H1 (cell line): ENCODE results near the gene CPNE4. TPM values are rescaled to one million over a fixed set of nuclear protein-coding genes. Genes with fewer than 3 reads are reported as not detected.

ENCODE experiments used
- CTCF ChIA-PET: fragments of 300-600 bp; sonication (Branson Sonifier 250); formaldehyde crosslinking; loops from one replicate; lab custom pipeline; 2021; ENCODE audit not compliant: partially characterized antibody; lab: Charles Lee
- POLR2A ChIA-PET: fragments of 300-600 bp; sonication (Branson Sonifier 250); formaldehyde crosslinking; loops from one replicate; lab custom pipeline; 2021; ENCODE audit warnings: inconsistent platforms; ENCODE audit not compliant: partially characterized antibody; lab: Charles Lee
- DNase-seq, 2 experiments: peaks; one replicate each; pipeline versions ENCODE4 v3.0.0 to v3.0.0-alpha.2; 2010 to 2022; ENCODE audit warnings: low spot score in 2 of 2, low read depth in 1 of 2, mixed read lengths in 1 of 2
- FAIRE-seq: peaks from 2 replicates; lab custom pipeline; 2011; peaks lifted over from hg19 to GRCh38; lab: Jason Lieb, UNC
- H2AFZ ChIP-seq: 2 replicates; pipeline ENCODE4 v1.8.1; 2012; ENCODE audit warnings: low read length, inconsistent platforms
- H2AK5ac ChIP-seq: 2 replicates; pipeline ENCODE4 v1.6.1; 2013; ENCODE audit warnings: low read depth, low read length
- H2BK120ac ChIP-seq: replicated peaks from 2 replicates; pipeline ENCODE3; 2013; ENCODE audit warnings: low read depth, low read length, inconsistent platforms
- H2BK12ac ChIP-seq: 2 replicates; pipeline ENCODE4 v1.6.1; 2013; ENCODE audit warnings: low read depth, low read length
- H2BK15ac ChIP-seq: 2 replicates; pipeline ENCODE4 v1.6.1; 2013; ENCODE audit warnings: low read length
- H2BK20ac ChIP-seq: 2 replicates; pipeline ENCODE4 v1.6.1; 2013; ENCODE audit warnings: low read length
- H2BK5ac ChIP-seq: 2 replicates; pipeline ENCODE4 v1.6.1; 2013; ENCODE audit warnings: low read depth, low read length
- H3K14ac ChIP-seq: 2 replicates; pipeline ENCODE4 v1.6.1; 2013; ENCODE audit warnings: inconsistent platforms; ENCODE audit not compliant: insufficient read length
- H3K18ac ChIP-seq: 2 replicates; pipeline ENCODE4 v1.6.1; 2013; ENCODE audit warnings: low read length; ENCODE audit errors: extremely low read depth
- H3K23ac ChIP-seq: 2 replicates; pipeline ENCODE4 v1.6.1; 2013; ENCODE audit warnings: inconsistent platforms; ENCODE audit not compliant: insufficient read length
- H3K23me2 ChIP-seq: 2 replicates; pipeline ENCODE4 v1.6.1; 2013; ENCODE audit warnings: low read depth, low read length
- H3K27ac ChIP-seq: 2 replicates; pipeline ENCODE4 v1.6.1; 2011; ENCODE audit warnings: low read depth, low read length, inconsistent platforms
- H3K27me3 ChIP-seq, 4 experiments: replicated peaks in 1 of 4; 1 replicate in 1 of 4; 2 replicates in 3 of 4; pipeline versions ENCODE4 v1.6.1 to v1.8.1; 2011 to 2013; ENCODE audit warnings: low read length in 3 of 4, mild to moderate bottlenecking in 3 of 4, inconsistent platforms in 2 of 4, mixed read lengths in 2 of 4, moderate library complexity in 1 of 4; ENCODE audit not compliant: control insufficient read depth in 3 of 4, insufficient read depth in 3 of 4; ENCODE audit errors: extremely low read depth in 1 of 4
- H3K36me3 ChIP-seq, 4 experiments: 2 replicates each; pipeline versions ENCODE4 v1.6.1 to v1.8.1; 2011 to 2013; ENCODE audit warnings: mild to moderate bottlenecking in 4 of 4, low read length in 3 of 4, moderate library complexity in 2 of 4, control low read depth in 1 of 4, inconsistent platforms in 1 of 4; ENCODE audit not compliant: insufficient read depth in 4 of 4, control insufficient read depth in 2 of 4
- H3K4ac ChIP-seq: replicated peaks from 2 replicates; pipeline ENCODE3; 2013; ENCODE audit warnings: low read length, low read depth, mixed read lengths, inconsistent platforms; ENCODE audit not compliant: insufficient read length
- H3K4me1 ChIP-seq, 4 experiments: replicated peaks in 1 of 4; 1 replicate in 1 of 4; 2 replicates in 3 of 4; pipeline versions ENCODE4 v1.6.1 to v1.8.1; 2011 to 2013; ENCODE audit warnings: low read length in 3 of 4, inconsistent platforms in 2 of 4, mixed read lengths in 1 of 4; ENCODE audit not compliant: insufficient read depth in 4 of 4, control insufficient read depth in 3 of 4
- H3K4me2 ChIP-seq, 2 experiments: 2 replicates each; pipeline versions ENCODE4 v1.6.1 to v1.8.1; 2011 to 2013; ENCODE audit warnings: low read depth in 2 of 2, low read length in 2 of 2, control low read depth in 1 of 2, inconsistent platforms in 1 of 2, mild to moderate bottlenecking in 1 of 2; ENCODE audit not compliant: insufficient read depth in 1 of 2
- H3K4me3 ChIP-seq, 4 experiments: fragments of 200-600, 300-600 bp in 1 of 4; sonication (generic), shearing (Covaris generic), sonication (Bioruptor Twin) in 1 of 4; 2 replicates each; pipeline versions ENCODE4 v1.5.1 to v1.8.1; 2011 to 2016; ENCODE audit warnings: low read length in 4 of 4, low read depth in 3 of 4, control low read depth in 2 of 4, inconsistent platforms in 2 of 4, mild to moderate bottlenecking in 2 of 4, mixed read lengths in 1 of 4, moderate library complexity in 1 of 4; ENCODE audit not compliant: insufficient read depth in 2 of 4; ENCODE audit errors: extremely low read depth in 1 of 4
- H3K56ac ChIP-seq: replicated peaks from 2 replicates; pipeline ENCODE3; 2013; ENCODE audit warnings: low read depth, mild to moderate bottlenecking, mixed read lengths, low read length, inconsistent platforms; ENCODE audit not compliant: insufficient read length
- H3K79me1 ChIP-seq: 2 replicates; pipeline ENCODE4 v1.6.1; 2013; ENCODE audit warnings: low read depth, low read length, control low read depth
- H3K79me2 ChIP-seq, 2 experiments: 2 replicates each; pipeline versions ENCODE4 v1.6.1 to v1.8.1; 2012 to 2013; ENCODE audit warnings: low read length in 2 of 2, mild to moderate bottlenecking in 2 of 2, inconsistent platforms in 1 of 2; ENCODE audit not compliant: insufficient read depth in 2 of 2, control insufficient read depth in 1 of 2
- H3K9ac ChIP-seq, 4 experiments: replicated peaks in 1 of 4; 1 replicate in 1 of 4; 2 replicates in 3 of 4; pipeline versions ENCODE4 v1.6.1 to v1.8.1; 2011 to 2013; ENCODE audit warnings: low read depth in 3 of 4, low read length in 3 of 4, control low read depth in 2 of 4, mild to moderate bottlenecking in 2 of 4, moderate library complexity in 2 of 4, inconsistent platforms in 1 of 4; ENCODE audit errors: extremely low read depth in 1 of 4
- H3K9me3 ChIP-seq, 2 experiments: 2 replicates each; pipeline versions ENCODE4 v1.6.1 to v1.8.1; 2012 to 2013; ENCODE audit warnings: mild to moderate bottlenecking in 2 of 2, moderate library complexity in 2 of 2, control low read depth in 1 of 2, inconsistent platforms in 1 of 2, low read depth in 1 of 2, low read length in 1 of 2, mixed read lengths in 1 of 2; ENCODE audit not compliant: insufficient read depth in 2 of 2
- H4K20me1 ChIP-seq, 2 experiments: replicated peaks in 1 of 2; 2 replicates each; pipeline versions ENCODE3 to v1.8.1; 2011 to 2013; ENCODE audit warnings: inconsistent platforms in 2 of 2, low read length in 2 of 2, mild to moderate bottlenecking in 1 of 2; ENCODE audit not compliant: insufficient read depth in 2 of 2, control insufficient read depth in 1 of 2
- H4K5ac ChIP-seq: 2 replicates; pipeline ENCODE4 v1.6.1; 2013; ENCODE audit warnings: low read length, low read depth, mixed read lengths, inconsistent platforms; ENCODE audit not compliant: insufficient read length
- H4K8ac ChIP-seq: 2 replicates; pipeline ENCODE4 v1.8.0; 2013; ENCODE audit warnings: mild to moderate bottlenecking, moderate library complexity, low read length, inconsistent platforms; ENCODE audit not compliant: insufficient read depth; ENCODE audit errors: extremely low read depth
- H4K91ac ChIP-seq: replicated peaks from 2 replicates; pipeline ENCODE3; 2013; ENCODE audit warnings: low read length, mixed read lengths, inconsistent platforms; ENCODE audit not compliant: insufficient read length
- CHD2 ChIP-seq: IDR thresholded peaks from 2 replicates; pipeline ENCODE4 v1.6.1; 2012; ENCODE audit warnings: low read length, improper control_type of control experiment
- CTCF ChIP-seq, 3 experiments: IDR thresholded peaks; 1 replicate in 2 of 3; 2 replicates in 1 of 3; pipeline versions ENCODE4 v1.5.1 to v1.6.1; 2011; ENCODE audit warnings: low read length in 3 of 3, mild to moderate bottlenecking in 3 of 3, inconsistent platforms in 2 of 3, low read depth in 1 of 3, moderate library complexity in 1 of 3; ENCODE audit not compliant: insufficient read depth in 1 of 3; ENCODE audit errors: control extremely low read depth in 1 of 3
- E2F6 ChIP-seq: IDR thresholded peaks from 2 replicates; pipeline ENCODE4 v1.6.1; 2012; ENCODE audit warnings: inconsistent platforms
- GTF2F1 ChIP-seq: IDR thresholded peaks from 2 replicates; pipeline ENCODE4 v1.6.1; 2012; ENCODE audit warnings: low read depth, low read length, improper control_type of control experiment, borderline replicate concordance
- NANOG ChIP-seq: IDR thresholded peaks from 2 replicates; pipeline ENCODE4 v1.6.1; 2011; ENCODE audit warnings: low read length, low read depth, mild to moderate bottlenecking, inconsistent platforms; ENCODE audit not compliant: insufficient read depth, poor library complexity, severe bottlenecking
- RAD21 ChIP-seq, 2 experiments: IDR thresholded peaks in 1 of 2; conservative IDR thresholded peaks in 1 of 2; 2 replicates each; pipeline ENCODE4 v1.6.1; 2011; ENCODE audit warnings: low read depth in 2 of 2, low read length in 2 of 2, improper control_type of control experiment in 1 of 2, inconsistent platforms in 1 of 2, mild to moderate bottlenecking in 1 of 2, moderate library complexity in 1 of 2
- SIRT6 ChIP-seq: IDR thresholded peaks from one replicate; pipeline ENCODE4 v1.7.1; 2012; ENCODE audit warnings: low read length, inconsistent platforms
- SRF ChIP-seq: IDR thresholded peaks from 2 replicates; pipeline ENCODE4 v1.6.1; 2011; ENCODE audit warnings: mild to moderate bottlenecking, low read depth, low read length, moderate library complexity
- TCF12 ChIP-seq: IDR thresholded peaks from 2 replicates; pipeline ENCODE4 v1.6.1; 2011; ENCODE audit warnings: low read depth, mild to moderate bottlenecking, low read length
- polyA plus RNA-seq, 7 experiments: library from polyadenylated mRNA; depleted of rRNA in 3 of 7; stranded (reverse) in 5 of 7; unstranded in 2 of 7; fragments of >200 nt in 5 of 7; fragments of 200-250 nt in 2 of 7; gene quantifications; 1 replicate in 5 of 7; 2 replicates in 1 of 7; 4 replicates in 1 of 7; pipeline versions ENCODE4 v1.2.1 to v1.2.3, GENCODE V29; 2011 to 2013; ENCODE audit warnings: missing spikeins in 2 of 7, mixed read lengths in 2 of 7
- total RNA-seq: library from RNA; stranded (reverse); fragmentation: NEBNext Ultra II Directional; extraction: Animal tissue kit (Norgen Biotek cat#: 25700); gene quantifications from 2 replicates; pipeline ENCODE4 v1.2.1, GENCODE V29; 2021

The CPNE4 gene
- total and polyA plus RNA-seq, 2 of the 8 experiments (the other 6 are each of a cell fraction or from before 2014, with no cell fraction given): 0.82 to 3.8 TPM

- no peak overlapping the region for H2BK5ac ChIP-seq
- no peak overlapping the region for H3K56ac ChIP-seq
- H3K23ac ChIP-seq: no peak overlapping the region
- peaks cover 3 to 4% of the 10 kb centered on the region in 2 experiments; a peak in 1 of 4 replicates for H3K9me3 ChIP-seq
- H3K79me1 ChIP-seq: no peaks in the 10 kb centered on the region
- no peak overlapping the region for H2AFZ ChIP-seq
- H2BK120ac ChIP-seq: no peak overlapping the region
- ChIA-PET POLR2A (no interaction called here), CTCF (no interaction called here)
- FAIRE-seq (no peak), DNase-seq (no peak)
- H3K14ac ChIP-seq: no peak overlapping the region
- no peak overlapping the region for H2BK15ac ChIP-seq
- H3K36me3 ChIP-seq: no peaks in the 10 kb centered on the region
- no peak overlapping the region for H3K9ac ChIP-seq
- H3K23me2 ChIP-seq: peaks cover 2% of the 10 kb centered on the region; the same call in 1 of the 2 replicates
- no peak overlapping the region for H3K4ac ChIP-seq
- H4K91ac ChIP-seq: no peak overlapping the region
- H4K20me1 ChIP-seq: no peaks in the 10 kb centered on the region
- H4K8ac ChIP-seq: no peak overlapping the region
- no peak overlapping the region for H2AK5ac ChIP-seq
- no peaks in the 10 kb centered on the region for H3K79me2 ChIP-seq
- no peak overlapping the region for H3K27ac ChIP-seq
- H2BK20ac ChIP-seq: no peak overlapping the region
- no peak overlapping the region for H3K18ac ChIP-seq
- H4K5ac ChIP-seq: no peak overlapping the region
- H3K4me3 ChIP-seq: no peak overlapping the region
- no peak overlapping the region for H2BK12ac ChIP-seq
- no peak overlapping the region for H3K4me2 ChIP-seq
- H3K4me1 ChIP-seq: peaks cover 2 to 11% (median 10%) of the 10 kb centered on the region in 4 experiments; a peak in 6 of 7 replicates
- H3K27me3 ChIP-seq: no peaks in the 10 kb centered on the region
- no peak for TF ChIP-seq E2F6
- no peak for TF ChIP-seq TCF12
- TF ChIP-seq NANOG: no peak
- no peak for TF ChIP-seq CTCF (IDR thresholded peaks at IDR 0.05; ENCODE audit: control extremely low read depth in 1 of 3, insufficient read depth in 1 of 3, low read depth in 1 of 3, low read length in 3 of 3)
- TF ChIP-seq GTF2F1: no peak
- TF ChIP-seq CHD2: no peak
- TF ChIP-seq RAD21 (IDR thresholded peaks at IDR 0.05 in 1 of 2, conservative IDR thresholded peaks at IDR 0.05 in 1 of 2; ENCODE audit: low read depth in 2 of 2, low read length in 2 of 2): no peak
- no peak for TF ChIP-seq SRF
- TF ChIP-seq SIRT6: no peak
These were observed 326.6 kb downstream of the CPNE4 start for GRCh38 chr3:131708241-131708640.
